KOPT-K1 (cell line): ENCODE results near the gene GEMIN5.
"Not testable (repeated sequence)": the region's sequence is repeated elsewhere in the genome, so short reads cannot be mapped to it uniquely, and the experiment has no call there.

ENCODE experiments used
- H3K27ac ChIP-seq: fragments of 200-600 bp; sonication (generic); 2 replicates; pipeline ENCODE4 v1.5.1; 2016; ENCODE audit warnings: antibody characterized with exemption, mild to moderate bottlenecking, low read depth, low read length; ENCODE audit not compliant: poor library complexity, severe bottlenecking
- H3K36me3 ChIP-seq: fragments of 200-600 bp; sonication (generic); 2 replicates; pipeline ENCODE4 v1.5.1; 2017; ENCODE audit warnings: antibody characterized with exemption, mild to moderate bottlenecking, low read length, moderate library complexity; ENCODE audit not compliant: insufficient read depth
- H3K9me3 ChIP-seq: fragments of 200-600 bp; sonication (generic); 2 replicates; pipeline ENCODE4 v1.5.1; 2017; ENCODE audit warnings: antibody characterized with exemption, low read length, mild to moderate bottlenecking; ENCODE audit not compliant: insufficient read depth, poor library complexity, severe bottlenecking

GEMIN5 gene

GRCh38 chr5:154937718-154938466, at the start of gene GEMIN5:
TSS of gene GEMIN5 (minus strand) at chr5:154938211. CDS start at chr5:154938133, 78 bp downstream.
- Histone ChIP-seq H3K9me3 (no peaks in the 10 kb centered on the region), H3K36me3 (peaks cover 29% of the 10 kb centered on the region), H3K27ac (peak within 1 kb of the TSS; percentile 69)

GRCh38 chr5:154986151-154986550, 48.1 kb upstream of the GEMIN5 start:
- H3K36me3 ChIP-seq = no peaks in the 10 kb centered on the region
- H3K27ac ChIP-seq = no peak overlapping the region
- H3K9me3 ChIP-seq = no peaks in the 10 kb centered on the region

GRCh38 chr5:154984946-154985516, 47.0 kb upstream of the GEMIN5 start:
- no peaks in the 10 kb centered on the region for H3K36me3 ChIP-seq
- H3K9me3 ChIP-seq = no peaks in the 10 kb centered on the region
- no peak overlapping the region for H3K27ac ChIP-seq

GRCh38 chr5:154978294-154978693, 40.3 kb upstream of the GEMIN5 start:
- not testable (repeated sequence) for H3K36me3 ChIP-seq, H3K9me3 ChIP-seq, H3K27ac ChIP-seq

- Histone ChIP-seq H3K27ac (no peak overlapping the region), H3K9me3 (no peaks in the 10 kb centered on the region), H3K36me3 (no peaks in the 10 kb centered on the region)
Measured at GRCh38 chr5:154977409-154977808, 39.4 kb upstream of the GEMIN5 start.

- not testable (repeated sequence) for H3K27ac ChIP-seq, H3K36me3 ChIP-seq, H3K9me3 ChIP-seq
Measured at GRCh38 chr5:154976082-154976481, 38.1 kb upstream of the GEMIN5 start.

GRCh38 chr5:154972476-154973080, 34.6 kb upstream of the GEMIN5 start:
- H3K27ac ChIP-seq = no peak overlapping the region
- peaks cover 22% of the 10 kb centered on the region for H3K36me3 ChIP-seq
- H3K9me3 ChIP-seq = no peaks in the 10 kb centered on the region

- Histone ChIP-seq H3K27ac (no peak overlapping the region), H3K36me3 (peaks cover 33% of the 10 kb centered on the region), H3K9me3 (no peaks in the 10 kb centered on the region)
Measured at GRCh38 chr5:154971501-154971900, 33.5 kb upstream of the GEMIN5 start.

- H3K36me3 ChIP-seq = peaks cover 40% of the 10 kb centered on the region
- H3K9me3 ChIP-seq = no peaks in the 10 kb centered on the region
- H3K27ac ChIP-seq = no peak overlapping the region
Measured at GRCh38 chr5:154970759-154971158, 32.7 kb upstream of the GEMIN5 start.

- Histone ChIP-seq H3K27ac (no peak overlapping the region), H3K9me3 (no peaks in the 10 kb centered on the region), H3K36me3 (peaks cover 55% of the 10 kb centered on the region)
Measured at GRCh38 chr5:154968953-154969352, 30.9 kb upstream of the GEMIN5 start.

- H3K27ac ChIP-seq = no peak overlapping the region
- H3K9me3 ChIP-seq = no peaks in the 10 kb centered on the region
- H3K36me3 ChIP-seq = peaks cover 69% of the 10 kb centered on the region
Measured at GRCh38 chr5:154967421-154968024, 29.5 kb upstream of the GEMIN5 start.

GRCh38 chr5:154966874-154967273, 28.9 kb upstream of the GEMIN5 start:
- Histone ChIP-seq H3K27ac (no peak overlapping the region), H3K36me3 (peaks cover 75% of the 10 kb centered on the region), H3K9me3 (no peaks in the 10 kb centered on the region)

GRCh38 chr5:154966081-154966841, 28.2 kb upstream of the GEMIN5 start:
- Histone ChIP-seq H3K9me3 (no peaks in the 10 kb centered on the region), H3K36me3 (peaks cover 81% of the 10 kb centered on the region)

GRCh38 chr5:154962494-154962893, 24.5 kb upstream of the GEMIN5 start:
- peaks cover 96% of the 10 kb centered on the region for H3K36me3 ChIP-seq
- no peak overlapping the region for H3K27ac ChIP-seq
- no peaks in the 10 kb centered on the region for H3K9me3 ChIP-seq

More at GRCh38 chr5:154966081-154966841, 28.2 kb upstream of the GEMIN5 start:
- no peak overlapping the region for H3K27ac ChIP-seq

GRCh38 chr5:154956712-154957111, 18.7 kb upstream of the GEMIN5 start:
- Histone ChIP-seq H3K27ac (no peak overlapping the region), H3K9me3 (no peaks in the 10 kb centered on the region), H3K36me3 (peaks cover 67% of the 10 kb centered on the region)
